HS-27A (cell line): ENCODE results near the gene CCT3.
A peak's percentile ranks its signal among the peaks of the same experiment; 100 is the strongest.
"Not testable (repeated sequence)": the region's sequence is repeated elsewhere in the genome, so short reads cannot be mapped to it uniquely, and the experiment has no call there.

ENCODE experiments used
- DNase-seq: peaks from one replicate; pipeline ENCODE4 v3.0.0-alpha.2; 2012; ENCODE audit warnings: low read depth, missing footprints

The CCT3 gene

GRCh38 chr1:156336242-156336641, 1.9 kb downstream of the CCT3 start:
- no peak for DNase-seq

GRCh38 chr1:156323179-156323578, 14.9 kb downstream of the CCT3 start:
- DNase-seq: not testable (repeated sequence)

GRCh38 chr1:156320560-156320959, 17.5 kb downstream of the CCT3 start:
- no peak for DNase-seq

- no peak for DNase-seq
Observed at GRCh38 chr1:156319664-156320063, 18.4 kb downstream of the CCT3 start.

- DNase-seq: no peak
Observed at GRCh38 chr1:156316909-156317308, 21.2 kb downstream of the CCT3 start.

GRCh38 chr1:156310962-156311361, 27.1 kb downstream of the CCT3 start:
- no peak for DNase-seq

GRCh38 chr1:156308078-156308477, 30.0 kb downstream of the CCT3 start:
- no peak for DNase-seq

- no peak for DNase-seq
Observed at GRCh38 chr1:156305215-156305614, 32.9 kb downstream of the CCT3 start.

GRCh38 chr1:156303241-156303640, 34.9 kb downstream of the CCT3 start:
- DNase-seq: no peak

- DNase-seq: no peak
Observed at GRCh38 chr1:156298852-156299357, 39.2 kb downstream of the CCT3 start, which contains the start of gene VHLL. Gene VHLL (minus strand): TSS chr1:156299307. CDS start chr1:156299189, 118 bp downstream.

GRCh38 chr1:156295391-156295947, 42.6 kb downstream of the CCT3 start, which contains the start of gene GLMP:
Gene GLMP (minus strand): TSS chr1:156295679. CDS start chr1:156295645, 34 bp downstream.
- DNase-seq: no peak

- no peak for DNase-seq
Observed at GRCh38 chr1:156293895-156294294, 44.2 kb downstream of the CCT3 start.

GRCh38 chr1:156293098-156293434, 45.0 kb downstream of the CCT3 start:
- no peak for DNase-seq

- peak; percentile 42 for DNase-seq
Observed at GRCh38 chr1:156291226-156292061, 46.6 kb downstream of the CCT3 start.

GRCh38 chr1:156289857-156290256, 48.2 kb downstream of the CCT3 start:
- no peak for DNase-seq

- DNase-seq: no peak
Observed at GRCh38 chr1:156286061-156286460, 52.0 kb downstream of the CCT3 start.

- no peak for DNase-seq
Observed at GRCh38 chr1:156285437-156285836, 52.7 kb downstream of the CCT3 start.

- DNase-seq: no peak
Observed at GRCh38 chr1:156284757-156285156, 53.3 kb downstream of the CCT3 start.

- DNase-seq: no peak
Observed at GRCh38 chr1:156284112-156284511, 54.0 kb downstream of the CCT3 start, which contains the start of gene TMEM79. Gene TMEM79 (plus strand): TSS chr1:156284325. CDS start chr1:156285227, 902 bp downstream.

GRCh38 chr1:156283521-156283920, 54.6 kb downstream of the CCT3 start:
- DNase-seq: no peak

GRCh38 chr1:156282479-156283222, 55.4 kb downstream of the CCT3 start, which contains the start of gene SMG5:
Gene SMG5 (minus strand): TSS chr1:156282825. CDS start chr1:156282680, 145 bp downstream.
- peak; percentile 94 for DNase-seq
